ENCODE measurements around the gene BRD4. TPM values are rescaled to one million over a fixed set of nuclear protein-coding genes. Genes with fewer than 3 reads are reported as not detected.

BRD4 gene
- total and polyA plus RNA-seq, 2 of the 13 experiments (the other 11 are each of a cell fraction or from before 2014, with no cell fraction given): 10.5 to 11.4 TPM

- peak; percentile 34; the same call in 1 of the 2 replicates for TF ChIP-seq ZNF331 (CRISPR knock-in tag; IDR thresholded peaks at IDR 0.05)
- TF ChIP-seq KLF16 (CRISPR knock-in tag; IDR thresholded peaks at IDR 0.05): peak in 1 of 2 experiments; percentile 46; a peak in 1 of 4 replicates
- no peak for TF ChIP-seq ZSCAN12 (CRISPR knock-in tag; IDR thresholded peaks at IDR 0.05)
- TF ChIP-seq ZNF543 (CRISPR knock-in tag; IDR thresholded peaks at IDR 0.05): no peak
- no peak for TF ChIP-seq KLF6 (CRISPR knock-in tag; IDR thresholded peaks at IDR 0.05)
- TF ChIP-seq, protein P1, sequence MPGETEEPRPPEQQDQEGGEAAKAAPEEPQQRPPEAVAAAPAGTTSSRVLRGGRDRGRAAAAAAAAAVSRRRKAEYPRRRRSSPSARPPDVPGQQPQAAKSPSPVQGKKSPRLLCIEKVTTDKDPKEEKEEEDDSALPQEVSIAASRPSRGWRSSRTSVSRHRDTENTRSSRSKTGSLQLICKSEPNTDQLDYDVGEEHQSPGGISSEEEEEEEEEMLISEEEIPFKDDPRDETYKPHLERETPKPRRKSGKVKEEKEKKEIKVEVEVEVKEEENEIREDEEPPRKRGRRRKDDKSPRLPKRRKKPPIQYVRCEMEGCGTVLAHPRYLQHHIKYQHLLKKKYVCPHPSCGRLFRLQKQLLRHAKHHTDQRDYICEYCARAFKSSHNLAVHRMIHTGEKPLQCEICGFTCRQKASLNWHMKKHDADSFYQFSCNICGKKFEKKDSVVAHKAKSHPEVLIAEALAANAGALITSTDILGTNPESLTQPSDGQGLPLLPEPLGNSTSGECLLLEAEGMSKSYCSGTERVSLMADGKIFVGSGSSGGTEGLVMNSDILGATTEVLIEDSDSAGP (CRISPR knock-in tag; IDR thresholded peaks at IDR 0.05; ENCODE audit: borderline replicate concordance): peak; percentile 44; the same call in 1 of the 2 replicates
- TF ChIP-seq SETDB1 (CRISPR knock-in tag; IDR thresholded peaks at IDR 0.05; ENCODE audit: borderline replicate concordance): no peak
- TF ChIP-seq RFXANK (CRISPR knock-in tag; IDR thresholded peaks at IDR 0.05): no peak
- TF ChIP-seq ZEB1 (IDR thresholded peaks at IDR 0.05; ENCODE audit: insufficient replicate concordance, low read depth): no peak
- no peak for TF ChIP-seq ZNF883 (CRISPR knock-in tag; IDR thresholded peaks at IDR 0.05; ENCODE audit: not compliant biosample characterization)
- TF ChIP-seq CTCF (CRISPR knock-in tag; IDR thresholded peaks at IDR 0.05): no peak
- peak; percentile 81 for TF ChIP-seq GMEB1 (CRISPR knock-in tag; IDR thresholded peaks at IDR 0.05; ENCODE audit: borderline replicate concordance)
- TF ChIP-seq NCOA1 (CRISPR knock-in tag; IDR thresholded peaks at IDR 0.05): no peak
- no peak for TF ChIP-seq ZMAT3 (CRISPR knock-in tag; conservative IDR thresholded peaks at IDR 0.05)
- TF ChIP-seq ZNF235 (CRISPR knock-in tag; IDR thresholded peaks at IDR 0.05; ENCODE audit: borderline replicate concordance): no peak
- TF ChIP-seq, protein P2, sequence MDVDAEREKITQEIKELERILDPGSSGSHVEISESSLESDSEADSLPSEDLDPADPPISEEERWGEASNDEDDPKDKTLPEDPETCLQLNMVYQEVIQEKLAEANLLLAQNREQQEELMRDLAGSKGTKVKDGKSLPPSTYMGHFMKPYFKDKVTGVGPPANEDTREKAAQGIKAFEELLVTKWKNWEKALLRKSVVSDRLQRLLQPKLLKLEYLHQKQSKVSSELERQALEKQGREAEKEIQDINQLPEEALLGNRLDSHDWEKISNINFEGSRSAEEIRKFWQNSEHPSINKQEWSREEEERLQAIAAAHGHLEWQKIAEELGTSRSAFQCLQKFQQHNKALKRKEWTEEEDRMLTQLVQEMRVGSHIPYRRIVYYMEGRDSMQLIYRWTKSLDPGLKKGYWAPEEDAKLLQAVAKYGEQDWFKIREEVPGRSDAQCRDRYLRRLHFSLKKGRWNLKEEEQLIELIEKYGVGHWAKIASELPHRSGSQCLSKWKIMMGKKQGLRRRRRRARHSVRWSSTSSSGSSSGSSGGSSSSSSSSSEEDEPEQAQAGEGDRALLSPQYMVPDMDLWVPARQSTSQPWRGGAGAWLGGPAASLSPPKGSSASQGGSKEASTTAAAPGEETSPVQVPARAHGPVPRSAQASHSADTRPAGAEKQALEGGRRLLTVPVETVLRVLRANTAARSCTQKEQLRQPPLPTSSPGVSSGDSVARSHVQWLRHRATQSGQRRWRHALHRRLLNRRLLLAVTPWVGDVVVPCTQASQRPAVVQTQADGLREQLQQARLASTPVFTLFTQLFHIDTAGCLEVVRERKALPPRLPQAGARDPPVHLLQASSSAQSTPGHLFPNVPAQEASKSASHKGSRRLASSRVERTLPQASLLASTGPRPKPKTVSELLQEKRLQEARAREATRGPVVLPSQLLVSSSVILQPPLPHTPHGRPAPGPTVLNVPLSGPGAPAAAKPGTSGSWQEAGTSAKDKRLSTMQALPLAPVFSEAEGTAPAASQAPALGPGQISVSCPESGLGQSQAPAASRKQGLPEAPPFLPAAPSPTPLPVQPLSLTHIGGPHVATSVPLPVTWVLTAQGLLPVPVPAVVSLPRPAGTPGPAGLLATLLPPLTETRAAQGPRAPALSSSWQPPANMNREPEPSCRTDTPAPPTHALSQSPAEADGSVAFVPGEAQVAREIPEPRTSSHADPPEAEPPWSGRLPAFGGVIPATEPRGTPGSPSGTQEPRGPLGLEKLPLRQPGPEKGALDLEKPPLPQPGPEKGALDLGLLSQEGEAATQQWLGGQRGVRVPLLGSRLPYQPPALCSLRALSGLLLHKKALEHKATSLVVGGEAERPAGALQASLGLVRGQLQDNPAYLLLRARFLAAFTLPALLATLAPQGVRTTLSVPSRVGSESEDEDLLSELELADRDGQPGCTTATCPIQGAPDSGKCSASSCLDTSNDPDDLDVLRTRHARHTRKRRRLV (CRISPR knock-in tag; IDR thresholded peaks at IDR 0.05): no peak
- no peak for TF ChIP-seq TCF12 (IDR thresholded peaks at IDR 0.05)
- TF ChIP-seq TCF12 (CRISPR knock-in tag; IDR thresholded peaks at IDR 0.05): no peak
- no peak for TF ChIP-seq ATF3 (CRISPR knock-in tag; IDR thresholded peaks at IDR 0.05)
- no peak for TF ChIP-seq JUND (CRISPR knock-in tag; IDR thresholded peaks at IDR 0.05)
These were observed at the start of gene BRD4 (continued) for GRCh38 chr19:15332311-15332996.
